HG02610 (cell line): ENCODE data around the gene AKAP9.
"Not testable (repeated sequence)": the region's sequence is repeated elsewhere in the genome, so short reads cannot be mapped to it uniquely, and the experiment has no call there.

ENCODE experiments used
- ATAC-seq: cut with Tn5 transposase; IDR thresholded peaks from one replicate; pipeline ENCODE4 v1.9.1; 2021; ENCODE audit warnings: mild to moderate bottlenecking, moderate library complexity; ENCODE audit not compliant: unreplicated experiment

Gene AKAP9

GRCh38 chr7:91944970-91945369, 4.3 kb downstream of the AKAP9 start:
- not testable (repeated sequence) for ATAC-seq

- no peak for ATAC-seq
These were observed 4.8 kb downstream of the AKAP9 start for GRCh38 chr7:91945476-91945875.

GRCh38 chr7:91946549-91946948, 5.9 kb downstream of the AKAP9 start:
- no peak for ATAC-seq

- ATAC-seq = no peak
These were observed 7.3 kb downstream of the AKAP9 start for GRCh38 chr7:91947948-91948347.

GRCh38 chr7:91949221-91950009, 8.8 kb downstream of the AKAP9 start:
- peak; percentile 74 for ATAC-seq

- ATAC-seq = no peak
These were observed 13.0 kb downstream of the AKAP9 start for GRCh38 chr7:91953618-91954017.

- ATAC-seq = not testable (repeated sequence)
These were observed 15.8 kb downstream of the AKAP9 start for GRCh38 chr7:91956464-91956863.

GRCh38 chr7:91957232-91957631, 16.6 kb downstream of the AKAP9 start:
- no peak for ATAC-seq

- no peak for ATAC-seq
These were observed 17.2 kb downstream of the AKAP9 start for GRCh38 chr7:91957823-91958222.

GRCh38 chr7:91959023-91959422, 18.4 kb downstream of the AKAP9 start:
- ATAC-seq = no peak

- ATAC-seq = no peak
These were observed 21.2 kb downstream of the AKAP9 start for GRCh38 chr7:91961816-91962215.

GRCh38 chr7:91962419-91962818, 21.8 kb downstream of the AKAP9 start:
- no peak for ATAC-seq

GRCh38 chr7:91967513-91967912, 26.9 kb downstream of the AKAP9 start:
- ATAC-seq = not testable (repeated sequence)

- no peak for ATAC-seq
These were observed 33.0 kb downstream of the AKAP9 start for GRCh38 chr7:91973639-91974038.

- ATAC-seq = no peak
These were observed 33.4 kb downstream of the AKAP9 start for GRCh38 chr7:91974066-91974465.

- ATAC-seq = no peak
These were observed 36.1 kb downstream of the AKAP9 start for GRCh38 chr7:91976743-91977142.

- no peak for ATAC-seq
These were observed 38.9 kb downstream of the AKAP9 start for GRCh38 chr7:91979590-91979989.

GRCh38 chr7:91982352-91982751, 41.7 kb downstream of the AKAP9 start:
- not testable (repeated sequence) for ATAC-seq

GRCh38 chr7:91988213-91988612, 47.6 kb downstream of the AKAP9 start:
- ATAC-seq = no peak

- no peak for ATAC-seq
These were observed 53.3 kb downstream of the AKAP9 start for GRCh38 chr7:91993976-91994375.

- ATAC-seq = peak; percentile 94
These were observed 54.9 kb downstream of the AKAP9 start for GRCh38 chr7:91995391-91996105.
